Tibial nerve (tissue), 3 donors: ENCODE results near the gene C1orf174.

Experiments
- POLR2A ChIP-seq, 2 donors: fragments of 450-650 bp; IDR thresholded peaks; one replicate each; pipeline ENCODE4 v1.6.1; 2017; ENCODE audit warnings: antibody characterized with exemption in 2 of 2, mild to moderate bottlenecking in 2 of 2, moderate library complexity in 2 of 2
- TF ChIP-seq, protein P1 (sequence below), 5 experiments: fragments of 200-600 bp in 3 of 5; fragments of 450-650 bp in 2 of 5; sonication (generic) in 3 of 5; IDR thresholded peaks; one replicate each; pipeline ENCODE4 v1.5.1; 2016 to 2019; ENCODE audit warnings: antibody characterized with exemption in 5 of 5, mild to moderate bottlenecking in 3 of 5, moderate library complexity in 2 of 5

DNA sequence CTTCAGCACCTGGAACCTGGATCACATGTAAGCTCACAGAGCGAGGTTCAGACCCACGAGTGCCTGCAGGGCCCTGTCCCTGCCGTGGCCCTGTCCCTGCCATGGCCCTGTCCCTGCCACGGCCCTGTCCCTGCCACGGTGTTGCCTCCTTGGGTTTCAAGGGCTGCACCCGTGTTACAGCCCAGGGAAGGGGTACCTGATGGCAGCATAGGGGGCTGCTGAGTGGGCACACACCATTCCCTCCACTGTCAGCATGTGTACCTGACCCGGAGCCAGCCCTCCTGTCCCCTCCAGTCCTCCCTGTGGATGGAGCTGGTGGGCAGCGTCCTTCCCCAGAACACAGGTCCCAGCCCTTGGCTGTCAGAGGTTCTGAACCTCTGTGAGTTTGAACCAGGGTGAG lies 27.5 kb downstream of the C1orf174 start:
- TF ChIP-seq, protein P1, sequence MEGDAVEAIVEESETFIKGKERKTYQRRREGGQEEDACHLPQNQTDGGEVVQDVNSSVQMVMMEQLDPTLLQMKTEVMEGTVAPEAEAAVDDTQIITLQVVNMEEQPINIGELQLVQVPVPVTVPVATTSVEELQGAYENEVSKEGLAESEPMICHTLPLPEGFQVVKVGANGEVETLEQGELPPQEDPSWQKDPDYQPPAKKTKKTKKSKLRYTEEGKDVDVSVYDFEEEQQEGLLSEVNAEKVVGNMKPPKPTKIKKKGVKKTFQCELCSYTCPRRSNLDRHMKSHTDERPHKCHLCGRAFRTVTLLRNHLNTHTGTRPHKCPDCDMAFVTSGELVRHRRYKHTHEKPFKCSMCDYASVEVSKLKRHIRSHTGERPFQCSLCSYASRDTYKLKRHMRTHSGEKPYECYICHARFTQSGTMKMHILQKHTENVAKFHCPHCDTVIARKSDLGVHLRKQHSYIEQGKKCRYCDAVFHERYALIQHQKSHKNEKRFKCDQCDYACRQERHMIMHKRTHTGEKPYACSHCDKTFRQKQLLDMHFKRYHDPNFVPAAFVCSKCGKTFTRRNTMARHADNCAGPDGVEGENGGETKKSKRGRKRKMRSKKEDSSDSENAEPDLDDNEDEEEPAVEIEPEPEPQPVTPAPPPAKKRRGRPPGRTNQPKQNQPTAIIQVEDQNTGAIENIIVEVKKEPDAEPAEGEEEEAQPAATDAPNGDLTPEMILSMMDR (IDR thresholded peaks at IDR 0.05): no peak
- no peak for TF ChIP-seq POLR2A (IDR thresholded peaks at IDR 0.05)
